Measurements from ENCODE around the gene ZBTB25.

GRCh38 chr14:64500088-64500487 is 3.5 kb downstream of the ZBTB25 start:
- TF ChIP-seq CTCF (IDR thresholded peaks at IDR 0.05; ENCODE audit: insufficient read depth, low read depth, low read length) = no peak
- no peak for TF ChIP-seq EZH2 (IDR thresholded peaks at IDR 0.05; ENCODE audit: insufficient read depth, low read length)

Measured in astrocyte (in vitro differentiated cells and primary cell).